ENCODE measurements around the gene PPP1R9A.

GRCh38 chr7:95095966-95096540 is 188.7 kb downstream of the PPP1R9A start:
- TF ChIP-seq CTCF (conservative IDR thresholded peaks at IDR 0.05; ENCODE audit: low read length) (no peak), EZH2phosphoT487 (IDR thresholded peaks at IDR 0.05; ENCODE audit: borderline replicate concordance) (no peak)
